Tibial nerve (tissue), 3 donors: ENCODE data around the gene JARID2.

Experiments used
- CTCF ChIP-seq, 5 experiments: fragments of 200-600 bp in 3 of 5; fragments of 450-650 bp in 2 of 5; sonication (generic) in 3 of 5; IDR thresholded peaks; one replicate each; pipeline ENCODE4 v1.5.1; 2016 to 2019; ENCODE audit warnings: antibody characterized with exemption in 5 of 5, mild to moderate bottlenecking in 3 of 5, moderate library complexity in 2 of 5
- POLR2A ChIP-seq, 2 donors: fragments of 450-650 bp; IDR thresholded peaks; one replicate each; pipeline ENCODE4 v1.6.1; 2017; ENCODE audit warnings: antibody characterized with exemption in 2 of 2, mild to moderate bottlenecking in 2 of 2, moderate library complexity in 2 of 2

- no peak for TF ChIP-seq CTCF (IDR thresholded peaks at IDR 0.05)
- TF ChIP-seq POLR2A (IDR thresholded peaks at IDR 0.05), result no peak
These were observed 136.8 kb downstream of the JARID2 start for GRCh38 chr6:15382712-15383111.
